ENCODE results near the gene LHX2.
"Not testable (repeated sequence)": the region's sequence is repeated elsewhere in the genome, so short reads cannot be mapped to it uniquely, and the experiment has no call there.

The LHX2 gene

DNA sequence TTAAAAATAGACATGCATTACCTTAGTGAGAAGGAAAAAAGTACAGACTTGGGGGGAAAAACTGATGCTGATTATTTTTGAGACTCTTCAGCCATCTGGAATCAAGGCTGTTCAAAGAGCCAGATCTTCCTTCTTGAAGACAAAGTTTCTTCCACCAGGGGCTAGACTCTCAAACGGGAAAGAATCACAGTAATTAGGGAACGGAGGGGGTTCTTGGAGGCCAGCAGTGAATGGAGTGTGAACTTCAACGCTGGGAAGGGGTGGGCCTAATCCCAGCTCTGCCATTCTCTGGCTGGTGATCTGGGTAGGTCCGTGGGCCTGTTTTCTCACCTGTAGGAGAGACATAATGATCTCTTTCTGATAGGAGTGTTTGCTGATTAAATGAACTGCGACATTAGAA lies 21.1 kb upstream of the LHX2 start:
- Histone ChIP-seq H3K4me3 (ENCODE audit: insufficient read length, low read depth) (no peak overlapping the region), H3K4me1 (ENCODE audit: insufficient read depth, insufficient read length) (no peaks in the 10 kb centered on the region), H3K9ac (ENCODE audit: insufficient read length, low read depth) (no peak overlapping the region), H3K27me3 (ENCODE audit: insufficient read depth, insufficient read length) (peaks cover 28% of the 10 kb centered on the region), H3K9me3 (ENCODE audit: insufficient read depth, low read length) (no peaks in the 10 kb centered on the region), H3K36me3 (ENCODE audit: insufficient read depth, insufficient read length, low read length) (no peaks in the 10 kb centered on the region)
- TF ChIP-seq ZNF274 (IDR thresholded peaks at IDR 0.05; ENCODE audit: low read depth, low read length), result no peak
- TF ChIP-seq YY1 (IDR thresholded peaks at IDR 0.05; ENCODE audit: insufficient read depth, insufficient read length), result no peak
- TF ChIP-seq SUZ12 (IDR thresholded peaks at IDR 0.05; ENCODE audit: extremely low read depth, insufficient read depth, insufficient read length), result no peak
- no peak for DNase-seq (ENCODE audit: low read depth, low spot score)

DNA sequence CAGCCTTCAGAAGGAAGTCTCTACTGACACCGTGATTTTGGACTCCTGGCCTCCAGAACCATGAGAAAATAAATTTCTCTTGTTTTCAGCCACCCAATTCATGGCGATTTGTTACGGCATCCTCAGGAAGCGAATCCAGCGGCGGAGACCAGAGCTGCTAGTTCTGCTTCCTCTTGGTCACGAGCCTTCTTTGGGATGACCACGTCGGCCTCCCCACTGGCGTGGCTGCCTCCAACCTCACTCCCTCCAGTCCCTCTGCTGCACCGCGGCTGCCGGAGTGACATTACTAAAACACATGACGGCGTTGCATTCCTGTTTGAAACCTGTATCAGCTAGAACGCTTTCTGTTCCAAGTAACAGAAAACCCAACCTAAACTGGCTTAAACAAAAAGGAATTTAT lies 18.9 kb upstream of the LHX2 start:
- H3K27me3 ChIP-seq (ENCODE audit: insufficient read depth, insufficient read length), result peaks cover 45% of the 10 kb centered on the region
- H3K4me3 ChIP-seq (ENCODE audit: insufficient read length, low read depth); H3K9ac ChIP-seq (ENCODE audit: insufficient read length, low read depth); DNase-seq (ENCODE audit: low read depth, low spot score); H3K36me3 ChIP-seq (ENCODE audit: insufficient read depth, insufficient read length, low read length); H3K4me1 ChIP-seq (ENCODE audit: insufficient read depth, insufficient read length); H3K9me3 ChIP-seq (ENCODE audit: insufficient read depth, low read length): not testable (repeated sequence)

DNA sequence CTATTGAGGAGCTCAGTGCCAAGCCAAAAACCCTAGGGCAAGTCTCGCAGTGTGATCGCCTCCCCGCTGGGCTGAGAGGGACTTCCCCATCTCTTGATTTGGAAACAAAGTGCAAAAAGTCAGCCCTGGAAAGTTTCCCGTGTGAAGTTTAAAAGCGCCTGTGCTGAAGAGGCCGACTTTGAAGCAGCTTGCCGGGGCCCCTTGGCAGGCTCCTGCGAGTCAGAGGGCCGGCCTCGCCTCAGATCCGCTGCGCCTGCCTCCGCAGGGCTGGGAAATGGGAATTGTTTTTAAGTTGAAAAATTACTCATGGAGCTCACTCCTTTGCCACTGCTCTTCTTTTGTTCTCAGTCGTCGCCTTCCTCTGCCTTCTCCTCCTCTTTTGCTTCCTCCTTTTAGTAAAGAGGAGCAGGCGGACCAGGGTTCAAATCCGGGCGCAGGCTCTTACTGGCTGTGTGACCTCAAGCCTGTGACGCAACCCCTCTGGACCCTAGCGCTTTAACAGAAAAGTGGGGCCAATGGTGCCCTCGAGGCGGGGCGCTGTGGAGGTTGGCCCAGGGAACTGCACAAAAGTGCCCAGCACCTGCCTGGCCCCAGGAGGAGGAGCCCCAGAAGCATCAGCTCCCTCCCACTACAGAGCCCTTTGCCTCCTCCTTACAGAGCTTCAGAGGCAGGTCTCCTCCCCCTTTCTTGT lies 14.7 kb upstream of the LHX2 start:
- H3K27me3 ChIP-seq (ENCODE audit: insufficient read depth, insufficient read length), result peaks cover 75% of the 10 kb centered on the region
- TF ChIP-seq YY1 (IDR thresholded peaks at IDR 0.05; ENCODE audit: insufficient read depth, insufficient read length) (no peak), ZNF274 (IDR thresholded peaks at IDR 0.05; ENCODE audit: low read depth, low read length) (no peak), SUZ12 (IDR thresholded peaks at IDR 0.05; ENCODE audit: extremely low read depth, insufficient read depth, insufficient read length) (no peak)
- H3K4me3 ChIP-seq (ENCODE audit: insufficient read length, low read depth), result no peak overlapping the region
- H3K9ac ChIP-seq (ENCODE audit: insufficient read length, low read depth), result no peak overlapping the region
- H3K9me3 ChIP-seq (ENCODE audit: insufficient read depth, low read length), result no peaks in the 10 kb centered on the region
- no peaks in the 10 kb centered on the region for H3K36me3 ChIP-seq (ENCODE audit: insufficient read depth, insufficient read length, low read length)
- H3K4me1 ChIP-seq (ENCODE audit: insufficient read depth, insufficient read length), result peaks cover 11% of the 10 kb centered on the region
- no peak for DNase-seq (ENCODE audit: low read depth, low spot score)

DNA sequence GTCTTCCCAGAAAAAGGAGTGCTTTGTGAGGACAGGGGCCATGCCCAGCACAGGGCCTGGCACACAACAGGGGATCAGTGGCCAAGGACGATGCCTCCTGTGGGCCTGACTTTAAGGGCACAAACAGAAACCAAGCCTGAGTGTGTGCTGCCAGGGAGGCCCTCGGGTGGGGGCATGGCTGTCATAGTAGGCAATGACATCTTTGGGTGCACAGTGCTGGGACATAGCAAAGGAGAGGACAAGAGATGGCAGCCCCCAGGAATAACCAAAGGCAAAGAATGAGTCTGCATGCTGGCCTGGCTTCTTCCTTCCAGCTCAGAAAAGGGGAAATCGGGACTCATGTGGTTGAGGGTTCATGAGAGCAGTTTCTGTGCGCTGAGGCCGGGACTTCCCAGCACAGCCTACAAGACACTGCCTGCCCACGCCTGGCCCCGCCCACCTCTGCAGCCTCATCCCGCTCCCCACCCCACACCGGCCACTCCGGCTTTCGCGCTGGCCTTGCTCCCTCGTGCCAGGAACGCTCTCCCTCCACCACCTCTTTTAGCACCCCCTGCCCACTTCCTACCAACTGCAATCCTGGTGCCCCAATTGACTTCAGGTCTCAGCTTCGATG lies 13.8 kb upstream of the LHX2 start:
- Histone ChIP-seq H3K36me3 (ENCODE audit: insufficient read depth, insufficient read length, low read length) (no peaks in the 10 kb centered on the region), H3K9ac (ENCODE audit: insufficient read length, low read depth) (no peak overlapping the region), H3K4me1 (ENCODE audit: insufficient read depth, insufficient read length) (peaks cover 11% of the 10 kb centered on the region), H3K9me3 (ENCODE audit: insufficient read depth, low read length) (no peaks in the 10 kb centered on the region), H3K4me3 (ENCODE audit: insufficient read length, low read depth) (no peak overlapping the region), H3K27me3 (ENCODE audit: insufficient read depth, insufficient read length) (peaks cover 84% of the 10 kb centered on the region)
- DNase-seq (ENCODE audit: low read depth, low spot score), result no peak
- TF ChIP-seq ZNF274 (IDR thresholded peaks at IDR 0.05; ENCODE audit: low read depth, low read length), result no peak
- TF ChIP-seq SUZ12 (IDR thresholded peaks at IDR 0.05; ENCODE audit: extremely low read depth, insufficient read depth, insufficient read length), result peak; percentile 48

DNA sequence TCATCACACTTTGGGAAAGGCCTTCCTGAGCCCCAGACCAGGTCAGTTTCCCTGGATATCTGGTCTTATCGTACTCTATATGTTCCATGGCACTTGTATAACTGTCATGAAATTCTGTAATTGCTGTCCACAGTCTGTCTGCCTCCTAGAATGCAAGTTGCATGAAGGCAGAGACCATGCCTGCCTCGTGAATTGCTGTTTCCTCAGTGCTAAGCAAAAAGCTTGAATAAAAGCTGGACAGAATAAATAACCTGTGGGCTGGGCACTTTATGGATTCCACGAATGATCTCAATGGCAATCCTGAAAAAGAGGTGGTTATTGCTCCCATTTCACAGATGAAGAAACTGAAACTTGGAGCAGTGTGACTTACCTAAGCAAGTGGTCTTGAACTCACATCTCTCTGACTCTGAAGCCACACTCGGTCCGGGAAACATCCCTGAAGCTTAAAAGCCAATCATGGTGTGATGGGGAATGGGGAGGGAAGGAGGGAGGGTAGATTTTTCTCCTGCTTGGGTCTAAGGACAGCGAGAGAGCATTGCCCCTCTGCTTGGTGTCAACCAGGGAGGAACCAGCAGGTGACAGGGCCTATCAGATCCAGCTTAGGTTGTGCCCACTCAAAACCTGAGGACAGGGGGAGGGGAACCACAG lies 13.2 kb upstream of the LHX2 start:
- DNase-seq (ENCODE audit: low read depth, low spot score), result no peak
- Histone ChIP-seq H3K4me1 (ENCODE audit: insufficient read depth, insufficient read length) (peaks cover 11% of the 10 kb centered on the region), H3K36me3 (ENCODE audit: insufficient read depth, insufficient read length, low read length) (no peaks in the 10 kb centered on the region), H3K9ac (ENCODE audit: insufficient read length, low read depth) (no peak overlapping the region), H3K27me3 (ENCODE audit: insufficient read depth, insufficient read length) (peaks cover 90% of the 10 kb centered on the region), H3K4me3 (ENCODE audit: insufficient read length, low read depth) (peak overlapping the region; percentile 26), H3K9me3 (ENCODE audit: insufficient read depth, low read length) (no peaks in the 10 kb centered on the region)
- TF ChIP-seq SUZ12 (IDR thresholded peaks at IDR 0.05; ENCODE audit: extremely low read depth, insufficient read depth, insufficient read length), result peak; percentile 9
- no peak for TF ChIP-seq ZNF274 (IDR thresholded peaks at IDR 0.05; ENCODE audit: low read depth, low read length)
- no peak for TF ChIP-seq YY1 (IDR thresholded peaks at IDR 0.05; ENCODE audit: insufficient read depth, insufficient read length)

DNA sequence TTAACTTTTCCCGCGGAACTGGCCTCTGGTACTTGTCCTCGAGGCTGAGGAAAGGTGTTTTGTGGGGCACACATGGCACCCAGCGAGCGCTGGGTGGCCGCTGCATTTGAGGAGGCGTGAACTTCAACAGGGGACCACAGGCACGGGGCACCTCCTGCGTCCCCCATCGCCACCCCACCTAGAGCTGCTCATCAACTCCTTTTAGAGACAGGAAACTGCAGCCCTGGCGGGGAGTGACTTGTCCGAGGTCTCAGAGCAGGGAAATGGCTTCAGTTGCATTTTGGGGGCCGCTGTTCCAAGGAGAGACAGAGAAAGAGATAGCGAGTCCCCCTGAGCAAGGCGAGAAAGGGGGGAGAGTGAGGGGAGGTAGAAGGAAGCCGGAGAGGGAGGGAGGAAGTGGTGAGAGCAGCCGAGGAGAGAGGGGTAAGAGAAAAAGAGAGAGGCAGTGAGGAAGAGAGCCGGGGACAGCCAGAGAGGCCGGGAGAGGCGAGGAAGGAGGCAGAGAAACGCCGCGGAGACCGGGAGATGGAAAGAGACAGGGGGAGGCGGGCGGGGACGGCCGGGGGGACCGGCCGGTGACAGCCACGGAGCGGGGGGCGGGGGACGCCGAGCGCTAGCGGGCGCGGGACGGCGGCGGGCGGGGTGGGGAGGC lies 12.5 kb upstream of the LHX2 start:
- H3K36me3 ChIP-seq (ENCODE audit: insufficient read depth, insufficient read length, low read length), result no peaks in the 10 kb centered on the region
- no peak for TF ChIP-seq ZNF274 (IDR thresholded peaks at IDR 0.05; ENCODE audit: low read depth, low read length)
- no peak for TF ChIP-seq YY1 (IDR thresholded peaks at IDR 0.05; ENCODE audit: insufficient read depth, insufficient read length)
- TF ChIP-seq SUZ12 (IDR thresholded peaks at IDR 0.05; ENCODE audit: extremely low read depth, insufficient read depth, insufficient read length), result peak; percentile 38
- no peak for DNase-seq (ENCODE audit: low read depth, low spot score)
- H3K9ac ChIP-seq (ENCODE audit: insufficient read length, low read depth), result peak overlapping the region; percentile 16
- H3K9me3 ChIP-seq (ENCODE audit: insufficient read depth, low read length), result no peaks in the 10 kb centered on the region
- peaks cover 92% of the 10 kb centered on the region for H3K27me3 ChIP-seq (ENCODE audit: insufficient read depth, insufficient read length)
- H3K4me1 ChIP-seq (ENCODE audit: insufficient read depth, insufficient read length), result peaks cover 11% of the 10 kb centered on the region
- peak overlapping the region; percentile 26 for H3K4me3 ChIP-seq (ENCODE audit: insufficient read length, low read depth)

DNA sequence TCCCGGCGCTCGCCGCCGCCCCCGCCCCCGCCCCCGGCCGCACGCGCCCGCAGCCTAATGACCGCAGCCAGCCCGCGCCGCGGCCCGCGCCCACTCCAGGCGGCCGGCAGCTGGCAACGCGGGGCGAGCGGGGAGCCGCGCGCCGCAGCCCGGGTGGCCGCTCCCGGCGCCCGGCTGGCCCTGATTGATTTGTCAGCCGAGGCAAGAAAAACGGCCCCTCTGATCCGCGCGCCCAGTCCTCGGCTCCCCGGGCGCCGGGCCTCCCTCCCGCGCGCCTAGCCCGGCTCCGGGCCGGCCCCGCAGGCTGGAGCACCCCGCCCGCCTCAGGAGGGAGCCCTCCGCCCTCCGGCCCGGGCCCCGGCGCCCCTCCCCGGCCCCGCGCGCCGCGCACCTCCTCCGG lies 11.9 kb upstream of the LHX2 start:
- H3K36me3 ChIP-seq (ENCODE audit: insufficient read depth, insufficient read length, low read length), result no peaks in the 10 kb centered on the region
- no peak for DNase-seq (ENCODE audit: low read depth, low spot score)
- no peak overlapping the region for H3K4me3 ChIP-seq (ENCODE audit: insufficient read length, low read depth)
- no peaks in the 10 kb centered on the region for H3K9me3 ChIP-seq (ENCODE audit: insufficient read depth, low read length)
- H3K4me1 ChIP-seq (ENCODE audit: insufficient read depth, insufficient read length), result peaks cover 11% of the 10 kb centered on the region
- TF ChIP-seq YY1 (IDR thresholded peaks at IDR 0.05; ENCODE audit: insufficient read depth, insufficient read length), result no peak
- TF ChIP-seq SUZ12 (IDR thresholded peaks at IDR 0.05; ENCODE audit: extremely low read depth, insufficient read depth, insufficient read length), result no peak
- TF ChIP-seq ZNF274 (IDR thresholded peaks at IDR 0.05; ENCODE audit: low read depth, low read length), result no peak
- H3K9ac ChIP-seq (ENCODE audit: insufficient read length, low read depth), result no peak overlapping the region
- H3K27me3 ChIP-seq (ENCODE audit: insufficient read depth, insufficient read length), result peaks cover 92% of the 10 kb centered on the region
